HG02759 (cell line): ENCODE results near the gene LSS.
"Not testable (repeated sequence)": the region's sequence is repeated elsewhere in the genome, so short reads cannot be mapped to it uniquely, and the experiment has no call there.

ENCODE experiments used
- ATAC-seq: cut with Tn5 transposase; IDR thresholded peaks from one replicate; pipeline ENCODE4 v1.9.1; 2021; ENCODE audit warnings: mild to moderate bottlenecking, moderate library complexity; ENCODE audit not compliant: unreplicated experiment

LSS gene

GRCh38 chr21:46155514-46156377 lies 72.8 kb downstream of the LSS start, which contains the start of gene FTCD:
Gene FTCD (minus strand): TSS chr21:46155579. CDS start chr21:46155523, 56 bp downstream.
- no peak for ATAC-seq

DNA sequence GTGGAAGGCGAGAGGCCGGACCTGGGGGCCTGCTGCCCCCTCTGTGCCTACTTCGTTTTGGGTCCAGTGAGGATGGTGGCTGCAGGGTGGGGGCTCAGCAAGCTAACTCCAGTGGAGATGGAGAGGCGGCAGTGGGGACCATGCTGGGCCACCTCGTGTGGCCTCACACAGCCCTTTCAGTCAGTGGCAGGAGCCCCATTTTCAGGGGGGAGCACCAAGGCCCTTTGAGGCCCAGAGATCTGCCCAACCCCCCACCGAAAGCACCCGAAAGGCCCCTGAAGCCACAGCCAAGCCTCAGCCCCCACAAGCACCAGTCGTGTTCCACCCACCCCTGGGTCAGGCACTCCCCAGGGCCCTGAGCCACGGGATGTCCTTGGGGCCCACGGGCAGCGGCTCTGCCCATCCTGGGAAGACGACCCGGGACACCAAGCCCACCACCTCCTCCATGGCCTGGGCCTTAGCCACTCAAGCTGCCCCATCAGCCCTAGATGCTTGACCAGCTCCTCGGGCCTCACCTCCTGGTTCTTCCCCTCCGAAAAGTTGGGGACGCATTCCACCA lies 73.5 kb downstream of the LSS start:
- no peak for ATAC-seq

DNA sequence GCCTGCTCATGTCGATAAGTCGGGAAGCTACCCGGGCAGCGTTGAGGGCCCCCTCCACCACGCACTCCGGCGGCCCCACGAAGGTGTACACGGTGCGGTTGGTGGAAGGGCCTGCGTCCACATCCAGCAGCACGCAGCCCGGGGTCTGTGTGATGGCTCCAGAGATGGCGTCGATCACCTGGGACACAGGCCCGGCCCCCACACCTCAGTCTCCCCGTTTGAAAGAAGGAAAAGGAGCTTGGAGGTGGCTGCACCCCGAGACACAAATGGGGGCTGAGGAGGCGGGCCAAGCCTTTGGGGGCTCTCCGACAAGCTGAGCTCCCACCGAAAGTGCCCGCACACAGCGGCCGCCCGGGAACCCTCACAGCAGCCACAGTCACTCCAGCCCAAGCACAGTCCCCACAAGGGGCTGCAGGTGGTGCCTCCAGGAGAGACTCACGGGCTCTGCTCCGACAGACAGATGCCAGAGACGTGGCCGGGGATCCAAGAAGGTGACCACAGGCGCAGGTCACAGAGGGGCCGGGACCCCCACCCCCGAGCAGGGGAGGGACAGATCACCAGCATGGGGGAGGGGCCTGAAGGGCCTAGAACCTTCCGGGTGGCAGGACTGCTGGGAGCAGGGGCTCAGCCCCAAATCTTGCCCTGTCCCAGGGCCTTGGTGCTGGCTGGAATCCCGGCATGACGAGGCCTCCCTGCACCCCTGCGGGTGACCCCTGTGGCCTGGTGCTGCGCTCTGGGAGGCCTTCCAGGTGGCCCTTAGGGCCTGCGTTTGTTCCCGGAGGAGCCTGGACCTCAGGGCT lies 74.2 kb downstream of the LSS start:
- ATAC-seq = no peak

DNA sequence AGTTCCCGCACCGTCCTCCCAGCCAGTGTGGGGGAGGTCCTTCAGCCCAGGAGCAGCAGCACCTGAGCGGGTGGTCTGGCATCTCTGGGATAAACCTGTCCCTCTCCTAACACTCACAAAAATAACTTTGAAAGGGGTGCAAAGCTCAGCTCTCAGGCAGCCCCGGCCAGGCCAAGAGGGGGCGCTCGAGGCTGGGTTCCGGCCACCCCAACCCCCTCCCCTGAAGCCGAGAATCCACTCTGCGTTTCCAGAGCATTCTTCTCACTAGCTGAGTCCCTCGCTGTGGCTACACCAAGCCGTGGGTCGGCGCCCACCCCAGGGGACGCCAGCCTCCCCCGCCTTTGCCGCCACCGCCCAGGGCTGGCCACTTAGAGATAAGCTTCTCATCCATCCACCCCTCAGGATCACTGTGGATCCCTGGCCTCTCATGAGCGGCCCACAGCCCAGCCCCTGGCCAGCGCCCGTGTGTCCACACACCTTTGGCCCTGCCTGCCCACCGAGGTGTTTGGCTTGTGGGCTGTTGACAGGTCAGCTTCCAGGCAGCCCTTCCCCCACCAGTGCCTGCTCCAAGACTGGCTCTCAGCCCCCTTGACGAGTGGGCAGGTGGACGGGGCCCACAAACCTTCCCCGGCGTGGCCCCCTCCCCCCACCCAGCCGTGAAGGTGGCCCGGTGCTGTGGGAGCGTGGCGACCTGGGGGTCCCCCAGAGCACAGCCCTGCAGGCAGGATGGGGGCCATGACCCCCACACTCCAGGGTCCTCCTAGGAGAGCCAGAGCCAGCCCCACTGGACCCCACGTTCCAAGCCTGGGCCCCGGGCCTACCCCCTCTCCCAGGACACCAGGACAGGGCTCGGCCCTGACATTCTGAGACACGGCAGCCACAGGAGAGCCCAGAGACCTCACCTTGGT lies 75.1 kb downstream of the LSS start:
- ATAC-seq = no peak

- ATAC-seq = no peak
Observed at GRCh38 chr21:46152927-46153246, 75.7 kb downstream of the LSS start.

DNA sequence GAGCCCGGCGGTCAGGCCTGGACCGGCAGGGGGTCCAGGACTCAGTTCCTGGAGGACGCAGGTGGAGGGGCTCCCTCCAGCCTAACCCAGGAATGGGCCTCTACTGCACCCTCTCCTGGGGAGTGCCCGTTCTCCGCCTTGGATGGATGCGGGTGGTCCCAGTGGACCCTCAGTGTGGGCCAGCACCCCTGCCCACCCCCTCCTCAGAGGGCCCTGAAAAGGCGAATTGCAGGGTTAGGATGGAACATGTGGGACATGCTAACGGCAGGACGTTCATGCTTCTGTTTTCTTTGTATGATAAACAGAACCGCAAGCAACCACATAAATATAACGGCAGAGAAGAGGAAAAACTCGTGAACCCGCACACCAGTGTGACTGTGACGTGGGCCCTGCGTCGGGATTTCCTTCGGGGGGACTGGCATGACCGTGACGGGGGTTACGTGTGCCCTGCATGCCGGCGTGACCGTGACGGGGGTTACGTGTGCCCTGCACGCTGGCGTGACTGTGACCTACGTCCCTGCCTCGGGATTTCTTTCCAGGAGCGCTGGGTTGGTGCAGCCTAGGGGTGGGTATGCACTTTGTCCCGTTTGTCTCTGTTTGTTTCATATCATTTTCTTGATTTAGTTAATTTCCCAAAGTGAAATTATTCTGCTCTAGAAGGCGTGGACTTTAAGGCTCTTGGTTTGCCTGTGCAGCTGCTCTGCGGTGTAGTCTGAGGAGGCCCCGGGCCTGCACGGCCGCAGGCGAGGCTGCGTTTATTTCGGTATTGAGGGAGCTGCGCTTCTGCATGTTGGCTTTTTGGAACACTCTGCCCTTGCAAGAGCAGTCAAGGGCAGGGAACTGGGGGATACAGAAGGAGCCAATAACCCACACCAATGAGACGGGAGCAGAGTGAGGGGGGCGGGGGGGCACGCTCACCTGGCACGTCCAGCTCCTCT lies 76.3 kb downstream of the LSS start:
- no peak for ATAC-seq

GRCh38 chr21:46151261-46151988 lies 77.1 kb downstream of the LSS start:
- no peak for ATAC-seq

DNA sequence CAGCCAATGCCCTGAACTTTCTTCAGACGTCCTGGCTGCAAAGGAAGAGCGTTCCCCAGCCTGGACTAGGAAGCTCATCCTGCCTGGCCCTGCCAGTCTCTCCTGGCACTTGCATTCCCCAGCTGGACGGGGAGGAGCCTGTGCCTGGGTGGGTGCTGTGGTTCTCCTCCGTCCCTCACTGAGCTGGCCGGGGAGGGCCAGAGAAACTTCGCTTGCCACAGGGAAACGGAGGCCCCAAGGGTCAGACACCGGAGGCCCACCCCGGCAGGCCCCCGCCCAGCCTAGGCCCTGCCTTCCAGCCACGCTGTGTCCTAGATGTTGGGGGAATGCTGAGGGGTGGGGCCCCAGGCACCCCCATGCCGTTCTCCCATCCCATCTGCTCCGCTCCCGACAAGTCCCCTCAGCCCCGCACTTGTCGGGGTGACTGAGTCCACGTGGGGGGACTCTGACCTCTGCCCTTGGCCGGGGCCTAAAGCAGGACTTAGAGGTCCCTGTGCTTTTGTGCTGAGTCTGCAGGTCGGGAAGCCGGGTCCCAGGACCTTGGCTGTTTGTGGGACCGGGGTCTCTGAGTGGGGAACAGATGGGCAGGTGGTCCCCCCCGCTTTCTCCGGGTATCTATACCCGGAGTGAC lies 78.0 kb downstream of the LSS start:
- no peak for ATAC-seq

GRCh38 chr21:46150073-46150472 lies 78.5 kb downstream of the LSS start:
- no peak for ATAC-seq

GRCh38 chr21:46149205-46149901 lies 79.2 kb downstream of the LSS start:
- no peak for ATAC-seq

- no peak for ATAC-seq
Observed at GRCh38 chr21:46148106-46148505, 80.5 kb downstream of the LSS start.

DNA sequence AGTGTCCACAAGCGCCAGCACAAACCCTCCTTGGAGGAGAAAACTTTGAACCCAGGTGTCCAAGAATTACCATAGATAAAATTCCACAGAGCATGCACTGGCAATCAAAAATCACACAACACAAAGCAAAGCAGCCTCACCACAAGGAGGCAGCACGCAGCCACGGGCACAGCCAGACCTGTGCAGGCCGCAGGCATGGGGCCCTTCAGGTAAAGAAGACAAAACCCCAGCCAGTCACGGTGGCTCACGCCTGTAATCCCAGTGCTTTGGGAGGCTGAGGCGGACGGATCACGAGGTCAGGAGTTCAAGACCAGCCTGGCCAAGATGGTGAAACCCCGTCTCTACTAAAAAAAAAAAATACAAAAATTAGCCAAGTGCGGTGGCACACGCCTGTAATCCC lies 81.1 kb downstream of the LSS start:
- ATAC-seq = not testable (repeated sequence)

- no peak for ATAC-seq
Observed at GRCh38 chr21:46146856-46147255, 81.7 kb downstream of the LSS start.

DNA sequence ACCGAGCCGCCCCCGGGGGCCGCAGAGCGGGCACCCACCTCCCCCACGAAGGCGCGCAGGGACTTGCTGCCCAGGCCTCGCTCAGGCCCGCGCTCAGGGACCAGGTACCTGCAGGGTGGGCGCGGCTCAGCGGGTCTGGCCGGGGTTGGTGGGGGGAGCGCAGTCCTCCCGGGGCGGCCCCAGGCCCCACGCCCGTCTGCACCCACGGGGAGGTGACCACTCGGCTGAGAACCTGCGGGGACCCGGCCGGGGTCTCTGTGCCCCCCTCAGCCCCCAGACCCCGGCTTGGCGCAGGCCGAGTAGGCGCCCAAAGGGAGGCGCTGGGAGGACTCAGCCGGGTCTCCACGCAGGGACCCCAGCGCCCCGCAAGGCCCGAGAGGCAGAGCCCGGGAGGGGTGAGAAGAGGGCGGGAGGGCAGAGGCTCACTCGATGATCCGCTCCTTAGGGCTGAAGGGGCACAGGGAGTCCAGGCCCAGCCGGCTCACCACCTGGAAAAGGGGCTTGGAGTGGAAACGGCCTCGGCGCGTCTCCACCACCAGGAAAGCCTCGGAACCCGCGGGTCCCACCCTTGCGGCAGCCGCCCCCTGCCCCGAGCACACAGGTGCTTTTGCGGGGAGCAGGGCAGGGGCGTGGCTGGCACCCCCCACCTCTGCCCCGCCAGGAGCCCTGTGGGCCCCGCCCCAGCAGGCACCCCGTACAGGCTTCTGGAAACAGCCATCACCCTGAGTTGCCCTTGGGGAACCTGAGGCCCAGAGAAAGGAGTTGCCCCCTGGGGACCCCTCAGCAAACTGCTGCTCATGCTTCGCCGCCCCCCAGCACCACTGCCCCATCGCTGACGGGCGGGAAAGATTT lies 82.5 kb downstream of the LSS start:
- no peak for ATAC-seq

DNA sequence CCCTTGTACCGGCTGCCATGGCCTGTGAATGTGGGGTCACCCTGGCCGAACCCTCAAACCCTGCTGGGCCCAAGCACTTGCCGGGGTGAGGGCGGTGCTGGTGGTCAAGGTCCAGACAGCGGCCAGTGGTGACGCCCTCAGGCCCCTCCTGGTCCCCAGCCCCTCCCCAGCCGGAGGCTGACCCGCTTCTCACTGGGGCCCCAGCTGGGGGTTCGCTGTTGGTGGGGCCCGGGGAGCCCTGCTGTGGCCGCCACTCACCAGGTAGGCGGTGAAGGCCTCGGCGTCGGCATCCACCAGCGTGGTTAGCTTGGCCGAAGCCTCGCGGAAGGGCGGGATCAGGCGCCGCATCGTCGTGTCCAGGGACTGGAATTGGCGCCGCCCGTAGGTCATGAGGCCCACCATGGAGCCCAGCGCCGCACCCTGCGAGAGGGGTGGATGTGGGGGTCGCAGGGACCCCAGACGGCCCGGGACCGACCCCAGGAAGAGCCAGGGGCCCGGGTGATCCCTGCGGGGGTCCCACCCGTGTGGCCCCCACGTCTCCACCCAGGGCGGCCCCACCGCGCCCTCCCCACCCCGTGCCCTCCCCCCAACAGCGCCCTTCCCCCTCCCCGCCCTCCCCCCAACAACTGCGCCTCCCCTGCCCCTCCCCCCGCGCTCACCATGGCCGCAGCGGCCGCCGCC lies 83.3 kb downstream of the LSS start:
- ATAC-seq = no peak

DNA sequence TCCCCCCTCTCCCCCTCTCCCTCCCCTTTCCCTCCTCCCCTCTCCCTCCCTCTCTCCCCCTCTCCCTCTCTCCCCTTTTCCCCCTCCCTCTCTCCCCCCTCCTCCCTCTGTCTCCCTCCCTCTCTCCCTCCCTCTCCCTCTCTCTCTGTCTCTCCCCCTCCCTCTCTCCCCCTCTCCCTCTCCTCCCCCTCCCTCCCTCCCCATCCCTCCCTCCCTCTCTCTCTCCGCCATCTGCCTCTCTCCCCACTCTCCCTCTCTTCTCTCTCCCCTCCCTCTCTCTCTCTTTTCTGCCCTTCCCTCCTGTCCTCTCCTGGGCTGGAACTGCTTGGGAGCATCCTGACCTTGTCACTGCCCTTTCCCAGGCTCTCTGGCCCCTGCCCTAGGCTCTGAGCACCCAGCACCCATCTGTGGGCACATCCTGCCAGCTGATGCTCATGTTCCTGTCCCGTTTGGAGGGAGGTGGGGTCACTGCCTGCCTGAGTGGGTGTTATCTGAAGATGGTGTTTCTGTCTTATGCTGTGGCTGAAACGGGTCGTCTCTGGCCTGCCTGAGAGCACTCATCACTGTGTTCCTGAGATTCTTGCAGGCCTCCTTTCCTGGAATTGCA lies 84.0 kb downstream of the LSS start:
- no peak for ATAC-seq
